TTC549 (cell line): Measurements from ENCODE around the gene PARN.
"Not testable (repeated sequence)": the region's sequence is repeated elsewhere in the genome, so short reads cannot be mapped to it uniquely, and the experiment has no call there.

Experiments used
- FAIRE-seq: peaks from 2 replicates; lab custom pipeline; 2012; peaks lifted over from hg19 to GRCh38; lab: Jason Lieb, UNC

PARN gene

DNA sequence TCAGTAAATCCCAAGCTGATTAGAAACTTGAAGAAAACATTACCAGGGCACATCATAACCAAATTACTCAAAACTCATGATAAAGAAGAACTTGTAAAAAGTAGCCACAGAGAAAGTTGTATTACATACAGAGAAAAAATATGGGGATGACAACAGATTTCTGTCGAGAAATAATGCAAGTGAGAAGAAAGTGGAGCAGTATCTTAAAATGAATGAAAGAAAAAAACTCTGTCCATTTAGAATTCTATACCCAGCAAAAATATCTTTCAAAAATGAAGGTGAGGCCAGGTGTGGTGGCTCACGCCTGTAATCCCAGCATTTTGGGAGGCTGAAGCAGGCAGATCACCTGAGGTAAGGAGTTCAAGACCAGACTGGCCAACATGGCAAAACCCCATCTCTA lies 165.9 kb downstream of the PARN start:
- FAIRE-seq: no peak

DNA sequence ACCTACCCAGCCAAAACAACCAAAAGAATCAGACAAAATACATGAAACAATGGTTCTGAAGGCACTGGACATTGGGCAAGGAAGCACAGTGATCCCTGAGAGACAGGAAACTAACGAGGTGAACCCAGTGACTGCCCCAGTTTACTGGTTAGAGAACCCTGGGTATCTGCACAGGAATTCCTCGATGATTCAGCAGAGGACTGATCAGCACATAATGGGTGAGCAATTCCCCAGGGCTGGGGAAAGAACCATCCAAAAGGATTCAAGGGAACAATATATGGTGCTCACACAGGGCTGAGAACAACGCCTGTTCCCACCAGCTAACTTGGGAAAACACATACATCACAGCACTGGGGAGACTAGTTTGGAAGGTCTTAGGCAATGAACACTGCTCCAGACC lies 167.2 kb downstream of the PARN start:
- FAIRE-seq: no peak

DNA sequence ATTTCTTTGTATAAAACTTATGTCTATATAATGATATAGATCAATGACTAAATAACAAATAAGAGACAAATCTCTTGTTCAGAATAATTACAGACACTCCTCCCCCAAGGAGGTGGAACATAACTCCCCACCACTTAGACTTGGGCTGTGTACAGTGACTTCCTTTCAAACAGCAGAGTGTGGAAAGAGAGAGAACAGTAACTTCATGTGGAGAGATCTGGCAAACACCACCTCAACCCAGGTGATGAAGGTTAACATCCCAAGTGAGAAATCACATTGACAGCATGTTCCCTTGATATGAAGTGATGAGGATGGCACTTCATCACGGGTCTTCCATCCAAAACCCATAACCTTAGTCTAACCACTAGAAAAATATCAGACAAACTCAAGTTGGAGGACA lies 169.3 kb downstream of the PARN start:
- FAIRE-seq: no peak

DNA sequence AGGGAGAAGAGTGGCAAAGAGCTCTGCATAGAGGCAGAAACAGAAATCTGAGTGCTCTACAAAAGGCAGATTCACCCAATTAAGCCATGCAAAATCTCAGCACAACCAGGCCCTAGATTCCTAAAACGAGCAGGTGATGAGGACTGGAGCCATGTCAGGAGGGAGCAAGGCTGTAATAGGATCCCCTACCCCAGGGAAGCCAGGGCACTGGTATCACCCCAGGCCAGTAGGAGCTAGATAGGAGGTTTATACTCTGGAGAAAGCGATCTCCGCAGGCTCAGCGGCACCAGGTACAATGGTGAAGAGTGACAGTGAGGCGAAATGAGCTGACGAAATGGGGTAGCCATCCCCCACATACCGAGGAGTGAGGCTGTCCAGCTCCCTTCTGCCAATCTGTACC lies 171.5 kb downstream of the PARN start:
- FAIRE-seq: no peak

DNA sequence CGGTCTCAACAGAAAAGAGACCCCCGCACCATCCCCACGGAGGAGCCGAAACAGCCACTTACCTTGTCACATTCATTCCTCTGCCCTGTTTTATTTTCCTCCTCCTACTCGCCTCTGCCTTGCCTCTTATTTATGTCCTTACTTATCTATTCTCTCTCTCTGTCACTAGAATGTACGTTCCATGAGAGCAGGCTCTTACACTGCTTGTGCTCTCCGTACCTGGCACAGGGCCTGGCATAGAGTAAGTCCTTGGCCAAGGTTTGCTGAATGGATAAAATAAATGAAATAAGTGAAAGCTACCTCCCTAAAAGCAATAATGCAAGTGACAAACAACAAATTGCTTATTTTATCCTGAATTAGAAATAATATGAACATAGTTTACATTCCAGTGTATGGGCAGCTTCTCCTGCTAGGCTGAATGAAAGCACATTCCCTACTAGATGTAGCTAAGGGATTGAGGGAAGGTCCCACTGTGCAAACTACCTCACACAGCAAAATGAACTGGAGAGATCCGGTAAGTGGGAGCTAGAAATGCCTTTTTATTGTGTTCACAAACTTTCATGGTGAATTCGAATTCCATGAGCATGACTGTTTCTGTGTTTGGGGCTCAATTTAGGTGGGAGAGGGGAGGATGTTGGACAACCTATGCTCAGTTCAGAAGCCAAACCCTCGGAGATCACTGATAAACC lies 173.1 kb downstream of the PARN start:
- FAIRE-seq: no peak

DNA sequence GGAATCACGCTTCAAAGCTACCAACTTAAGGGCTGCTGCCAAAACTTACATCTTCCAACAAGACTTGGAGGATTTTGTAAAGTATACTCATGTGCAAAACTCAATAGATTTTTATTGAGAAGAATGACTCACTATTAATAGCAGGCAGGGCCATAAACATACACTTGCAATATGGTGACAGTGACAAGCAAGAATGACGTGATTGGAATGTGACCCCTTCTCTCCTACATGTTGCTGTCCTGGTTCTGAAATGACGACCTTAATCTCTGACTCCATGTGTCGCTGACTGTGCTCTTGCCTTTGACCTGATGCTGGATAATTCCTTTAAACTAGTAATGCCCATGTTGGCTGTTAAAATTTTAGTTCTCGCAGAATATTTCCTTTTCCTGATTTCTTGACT lies 174.5 kb downstream of the PARN start:
- no peak for FAIRE-seq

DNA sequence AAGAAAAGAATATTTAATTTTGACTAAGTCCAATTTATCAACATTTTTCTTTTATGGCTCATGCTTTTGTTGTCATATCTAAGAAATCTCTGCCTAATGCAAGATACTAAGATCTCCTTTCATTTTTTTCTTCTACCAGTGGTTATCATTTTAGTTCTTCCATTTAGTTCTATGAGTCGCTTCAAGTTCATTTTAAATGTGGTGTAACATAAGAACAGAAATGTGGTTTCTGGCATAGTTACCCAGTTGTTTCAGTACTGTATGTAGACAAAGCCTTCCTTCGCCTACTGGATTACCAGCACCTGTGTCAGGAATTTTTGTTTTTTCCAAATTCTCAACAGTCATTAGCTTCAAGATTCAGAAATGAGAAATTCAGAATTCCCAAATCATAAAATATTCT lies 175.7 kb downstream of the PARN start:
- FAIRE-seq: no peak

DNA sequence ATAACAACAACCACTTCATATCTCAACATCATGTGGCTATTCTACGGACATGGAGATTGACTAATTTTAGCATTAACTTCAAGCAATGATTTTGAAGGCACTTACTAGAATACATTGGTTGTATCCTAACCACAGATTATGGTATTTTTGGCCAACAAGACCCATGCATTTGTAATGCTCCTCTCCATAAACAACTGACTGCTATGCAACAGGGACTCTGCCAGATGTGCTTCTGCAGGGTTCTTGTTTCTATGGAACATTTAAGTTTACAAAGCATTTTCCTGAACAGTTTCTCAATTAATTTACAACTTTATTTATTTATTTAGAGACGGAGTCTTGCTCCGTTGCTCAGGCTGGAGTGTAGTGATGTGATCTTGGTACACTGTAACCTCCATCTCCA lies 178.0 kb downstream of the PARN start:
- FAIRE-seq: no peak

DNA sequence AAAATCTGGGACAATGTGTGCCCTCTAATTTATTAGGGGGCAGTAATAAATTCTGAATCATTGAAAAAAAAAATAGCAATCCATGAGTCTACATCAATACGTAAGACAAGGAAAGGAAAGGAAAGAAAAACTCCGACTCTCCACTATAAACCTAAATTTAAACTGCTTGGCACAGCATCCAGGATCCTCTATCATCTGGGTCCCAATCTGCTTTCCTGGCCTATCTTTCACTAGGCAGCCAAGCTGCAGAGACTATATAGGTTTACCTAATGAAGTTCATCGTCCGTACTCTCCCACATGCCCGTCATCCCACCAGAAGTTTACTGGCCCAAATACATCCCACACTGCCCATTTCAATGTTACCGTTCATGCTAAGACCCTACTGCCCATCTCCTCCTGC lies 179.2 kb downstream of the PARN start:
- FAIRE-seq: no peak

DNA sequence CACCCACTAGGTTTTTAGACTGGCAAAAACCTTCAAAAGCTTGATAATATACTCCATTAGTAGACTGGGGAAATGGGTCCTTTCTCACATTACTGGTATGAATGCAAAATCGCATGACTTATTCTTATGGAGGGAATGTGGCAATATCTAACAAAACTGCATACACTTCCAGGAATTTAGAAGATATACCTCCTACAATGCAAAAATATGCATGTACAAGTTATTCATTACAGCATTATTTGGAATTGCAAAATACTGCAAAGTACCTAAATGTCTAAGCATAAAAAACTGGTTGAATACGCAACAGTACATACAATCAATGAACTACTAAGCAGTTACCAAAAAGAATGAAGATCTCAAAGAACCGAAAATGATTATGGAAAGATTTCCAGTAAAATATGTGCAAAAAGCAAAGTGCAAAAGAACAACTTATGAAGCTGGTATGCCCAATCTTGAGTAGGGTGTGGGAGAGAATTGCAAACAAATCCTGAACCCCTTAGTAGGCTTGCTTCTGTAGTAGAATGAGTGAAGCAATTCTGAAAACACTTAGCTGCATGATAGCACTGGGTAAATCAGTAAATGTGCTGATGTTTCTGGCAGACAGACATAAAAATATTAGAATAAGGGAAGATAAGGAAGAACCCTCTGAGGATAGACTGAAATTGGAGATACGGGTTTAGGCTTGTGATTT lies 180.1 kb downstream of the PARN start:
- no peak for FAIRE-seq

DNA sequence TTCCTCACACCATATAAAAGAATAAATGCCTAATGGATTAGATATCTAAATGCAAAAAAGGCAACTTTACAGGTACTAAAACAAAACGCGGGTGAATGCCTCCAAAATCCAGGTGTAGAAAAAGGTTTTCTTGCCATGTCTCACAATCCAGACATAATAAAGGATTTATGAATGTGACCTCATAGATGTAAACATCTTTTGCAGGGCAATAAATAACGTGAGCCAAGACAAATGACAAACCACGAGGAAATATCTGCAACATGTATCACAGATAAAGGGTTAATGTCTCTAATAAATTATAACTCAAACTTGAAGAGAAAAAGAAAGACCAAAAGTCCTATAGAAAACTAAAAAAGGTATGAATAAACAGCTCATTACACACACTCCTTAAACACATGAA lies 180.7 kb downstream of the PARN start:
- no peak for FAIRE-seq

DNA sequence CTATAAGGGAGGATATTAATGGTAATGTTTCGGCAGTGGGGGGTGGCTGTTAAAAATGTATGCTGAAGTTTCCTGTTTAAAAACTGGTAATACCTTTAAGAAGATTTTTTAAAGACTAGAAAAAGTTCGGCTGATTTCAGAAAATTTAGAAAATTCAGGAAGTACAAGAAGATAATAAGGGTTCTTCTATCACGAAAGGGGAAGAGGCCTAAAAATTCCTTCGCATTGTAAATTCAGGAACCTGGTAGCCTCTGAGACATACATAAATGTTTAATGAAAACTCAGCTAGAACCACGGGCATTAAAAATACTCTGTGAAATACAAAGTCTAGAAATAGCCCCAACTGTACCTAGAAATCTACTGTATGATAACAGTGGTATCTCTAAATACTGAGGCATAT lies 181.2 kb downstream of the PARN start:
- no peak for FAIRE-seq

DNA sequence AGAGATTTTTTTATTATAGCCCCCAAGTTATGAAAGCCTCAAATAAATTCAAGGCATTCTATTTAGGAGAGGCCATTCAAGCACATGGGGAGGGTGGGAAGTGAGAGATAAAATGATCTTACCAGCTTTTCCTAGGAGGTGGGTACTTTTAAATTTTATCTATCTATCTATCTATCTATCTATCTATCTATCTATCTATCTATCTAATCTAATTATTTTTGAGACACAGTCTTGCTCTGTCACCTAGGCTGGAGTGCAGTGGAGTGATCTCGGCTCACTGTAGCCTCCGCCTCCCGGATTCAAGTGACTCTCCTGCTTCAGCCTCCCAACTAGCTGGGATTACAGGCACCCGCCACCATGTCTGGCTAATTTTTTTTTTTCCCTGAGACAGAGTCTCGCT lies 182.3 kb downstream of the PARN start:
- no peak for FAIRE-seq

DNA sequence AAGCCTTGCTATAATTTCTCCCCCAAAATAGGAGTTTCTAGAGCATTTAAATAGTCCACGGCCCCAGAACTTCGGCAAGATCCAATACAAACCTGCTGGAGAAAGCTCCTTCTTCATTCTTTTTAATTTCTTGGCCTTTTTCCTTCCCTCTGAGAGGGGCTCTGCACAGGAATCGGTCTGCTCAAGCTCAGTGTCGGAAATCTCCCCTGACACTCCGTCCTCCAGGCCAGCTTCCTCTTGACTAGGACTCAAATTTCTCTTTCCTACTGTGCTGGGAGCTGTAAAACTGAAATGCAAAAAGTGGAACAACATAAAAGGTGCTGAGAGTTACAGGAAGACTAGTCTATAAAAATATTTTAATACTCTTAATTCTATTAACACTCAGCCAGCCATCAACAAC lies 183.3 kb downstream of the PARN start:
- no peak for FAIRE-seq

DNA sequence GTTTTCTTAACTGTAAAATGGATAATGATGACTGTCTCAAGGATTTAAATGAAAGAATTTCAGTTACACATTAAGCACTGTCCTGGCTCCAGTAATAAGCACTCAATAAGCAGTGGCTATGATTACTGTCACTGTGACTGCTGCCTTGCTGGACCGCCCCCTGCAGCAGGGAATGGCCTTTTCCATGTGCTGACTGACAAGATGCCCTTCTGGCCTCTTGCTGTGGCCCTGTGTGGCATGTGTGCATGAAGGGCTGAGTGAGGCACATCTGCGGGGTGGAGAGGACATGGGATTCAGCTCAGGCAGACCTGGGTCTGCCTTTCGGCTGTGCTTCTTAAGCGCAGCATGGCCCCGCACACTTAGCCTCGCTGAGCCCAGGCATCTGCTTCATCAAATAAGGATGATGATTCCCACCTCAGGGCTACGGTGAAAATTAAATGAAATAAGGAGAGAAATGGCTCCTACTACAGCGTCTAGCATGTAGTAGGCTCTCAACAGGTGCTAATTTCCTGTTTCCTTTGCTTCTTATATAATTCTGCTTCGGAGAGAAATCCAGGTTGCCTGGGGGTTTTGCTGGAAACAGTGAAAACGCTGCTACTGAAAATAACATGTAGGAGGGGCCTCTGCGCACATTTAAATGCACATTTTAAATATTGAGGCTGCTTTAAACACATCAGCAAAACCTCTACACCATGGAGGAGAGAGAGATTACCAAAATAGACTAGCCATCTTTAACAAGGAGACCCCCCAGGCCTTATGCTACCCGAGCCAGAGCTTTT lies 183.9 kb downstream of the PARN start:
- no peak for FAIRE-seq

DNA sequence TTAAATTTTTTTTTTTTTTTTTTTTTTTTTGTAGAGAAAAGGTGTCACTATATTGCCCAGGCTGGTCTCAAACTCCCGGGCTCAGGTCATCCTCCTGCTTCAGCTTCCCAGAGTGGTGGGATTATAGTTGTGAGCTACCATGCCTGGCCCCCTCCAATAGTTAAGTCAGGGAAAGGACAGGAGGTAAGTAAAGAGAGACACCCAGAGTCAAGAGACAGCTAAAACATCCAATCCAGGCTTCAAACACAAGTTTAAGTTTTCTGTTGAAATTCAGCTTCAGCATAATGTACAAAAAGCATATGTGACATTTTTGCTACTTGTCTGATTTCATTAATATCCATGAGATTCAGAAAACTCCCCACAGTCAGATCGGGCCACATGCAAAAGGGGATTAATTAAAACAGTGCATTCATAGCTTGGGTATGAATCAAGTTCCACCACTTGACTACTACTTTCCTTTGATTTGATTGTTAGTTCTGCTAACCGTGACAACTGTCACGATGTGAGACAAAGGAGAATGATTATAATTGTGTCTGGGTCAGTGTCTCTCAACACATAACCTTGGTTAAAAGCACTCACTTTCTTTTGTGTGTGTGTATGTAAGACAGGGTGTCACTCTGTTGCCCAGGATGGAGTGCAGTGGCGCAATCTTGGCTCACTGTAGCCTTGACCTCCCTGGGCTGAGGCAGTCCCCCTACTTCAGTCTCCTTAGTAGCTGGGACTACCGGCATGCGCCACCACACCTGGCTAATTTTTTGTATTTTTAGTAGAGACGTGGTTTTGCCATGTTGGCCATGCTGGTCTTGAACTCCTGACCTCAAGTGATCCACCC lies 184.9 kb downstream of the PARN start:
- FAIRE-seq: no peak

DNA sequence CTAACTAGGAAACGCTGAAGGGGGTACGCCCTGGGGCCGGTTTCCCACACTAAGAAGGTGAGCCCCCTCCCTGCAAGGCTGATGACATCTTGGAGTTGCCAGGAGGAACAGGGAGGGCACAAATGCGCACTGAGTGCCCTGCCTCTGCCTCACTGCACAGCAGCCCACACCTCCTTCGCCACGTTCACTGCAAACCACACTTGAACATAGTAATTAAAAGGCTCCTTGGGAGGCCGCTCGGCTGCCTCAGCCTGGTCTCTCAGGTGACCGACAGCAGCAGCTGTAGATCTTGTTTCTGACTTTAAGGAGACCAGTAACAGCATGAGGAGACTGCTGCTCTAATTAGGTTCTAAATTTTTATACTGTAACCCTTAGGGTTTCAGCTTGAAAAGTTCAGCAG lies 188.5 kb downstream of the PARN start:
- not testable (repeated sequence) for FAIRE-seq

DNA sequence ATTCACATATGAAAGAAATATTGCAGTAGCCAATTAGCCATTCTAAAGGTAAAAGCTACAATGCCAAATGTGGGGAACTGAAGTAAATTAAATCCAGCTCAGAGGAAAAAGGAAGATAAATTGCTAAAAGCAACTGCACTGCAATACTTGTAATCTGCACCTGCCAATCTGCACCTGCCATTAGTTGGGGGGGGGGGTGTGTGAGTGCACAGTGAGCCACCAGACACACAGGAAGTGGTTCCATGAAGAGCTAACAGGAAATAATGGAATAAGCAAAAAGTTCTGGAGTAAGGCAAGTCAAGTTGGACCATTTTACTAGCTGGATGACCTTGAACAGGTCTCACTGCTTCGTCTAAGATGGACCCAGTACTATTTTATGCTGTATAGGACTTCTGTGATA lies 191.8 kb downstream of the PARN start:
- FAIRE-seq: no peak

DNA sequence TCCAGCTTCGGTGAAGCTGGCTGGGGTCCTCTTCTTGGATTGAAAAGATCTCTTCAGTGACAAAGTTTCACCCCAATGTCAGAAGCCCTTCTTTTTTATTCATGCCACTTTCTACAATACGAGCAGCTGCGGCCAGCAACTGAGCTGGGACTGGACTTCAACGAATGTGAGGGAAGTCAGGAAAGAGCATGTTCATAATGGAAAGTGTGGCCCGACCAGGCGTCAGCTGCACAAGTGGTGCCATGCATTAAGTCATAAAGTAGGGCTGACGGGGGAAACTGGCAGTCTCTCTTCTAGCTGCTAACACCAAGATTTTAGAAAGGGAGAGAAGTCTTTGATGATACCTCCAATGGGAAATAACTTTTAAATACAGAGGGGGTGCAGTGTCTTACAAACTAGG lies 192.6 kb downstream of the PARN start:
- FAIRE-seq: no peak

DNA sequence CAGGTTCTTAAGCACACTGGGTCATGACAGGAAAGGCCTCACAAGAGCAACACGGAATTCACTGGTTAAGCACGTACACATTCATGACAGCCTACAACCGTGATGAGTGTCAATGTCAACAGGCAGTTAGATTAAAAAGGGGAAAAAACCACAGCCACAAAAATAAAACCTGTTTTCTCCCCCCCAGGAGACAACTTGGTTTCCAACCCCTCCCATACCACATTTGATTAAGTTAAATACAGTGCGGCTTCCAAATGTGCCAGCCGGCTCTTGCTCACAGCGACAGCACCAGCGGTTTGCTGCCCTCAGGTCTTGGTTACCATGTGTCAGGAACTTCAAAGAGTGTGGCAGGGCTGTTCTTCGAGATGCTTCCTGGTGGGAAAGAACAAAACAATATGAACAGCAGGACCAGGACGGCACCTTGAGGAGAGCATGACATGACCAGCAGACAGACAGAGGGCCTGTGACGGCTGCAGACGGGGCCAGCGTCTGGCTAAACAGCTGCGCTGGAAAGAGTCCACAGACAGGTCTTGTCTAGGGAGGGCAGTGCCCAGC lies 193.6 kb downstream of the PARN start:
- FAIRE-seq: no peak

DNA sequence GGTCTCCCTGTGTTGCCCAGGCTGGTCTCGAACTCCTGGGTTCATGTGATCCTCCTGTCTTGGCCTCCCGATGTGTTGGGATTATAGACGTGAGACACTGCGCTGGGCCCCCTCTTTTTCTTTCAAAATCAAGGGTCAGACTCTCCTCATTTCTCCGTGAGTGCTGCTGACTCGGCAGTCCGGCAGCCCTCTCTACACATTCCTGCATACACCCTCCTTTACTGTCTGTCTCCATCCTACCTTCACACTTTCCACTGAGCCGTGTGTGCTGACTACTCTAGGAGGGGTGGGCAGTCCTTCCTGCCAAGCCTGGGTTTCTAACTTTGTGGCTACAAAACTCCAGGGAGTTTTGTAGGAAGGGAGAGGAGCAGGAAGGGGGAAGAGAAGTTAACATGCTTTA lies 195.2 kb downstream of the PARN start:
- FAIRE-seq: no peak

DNA sequence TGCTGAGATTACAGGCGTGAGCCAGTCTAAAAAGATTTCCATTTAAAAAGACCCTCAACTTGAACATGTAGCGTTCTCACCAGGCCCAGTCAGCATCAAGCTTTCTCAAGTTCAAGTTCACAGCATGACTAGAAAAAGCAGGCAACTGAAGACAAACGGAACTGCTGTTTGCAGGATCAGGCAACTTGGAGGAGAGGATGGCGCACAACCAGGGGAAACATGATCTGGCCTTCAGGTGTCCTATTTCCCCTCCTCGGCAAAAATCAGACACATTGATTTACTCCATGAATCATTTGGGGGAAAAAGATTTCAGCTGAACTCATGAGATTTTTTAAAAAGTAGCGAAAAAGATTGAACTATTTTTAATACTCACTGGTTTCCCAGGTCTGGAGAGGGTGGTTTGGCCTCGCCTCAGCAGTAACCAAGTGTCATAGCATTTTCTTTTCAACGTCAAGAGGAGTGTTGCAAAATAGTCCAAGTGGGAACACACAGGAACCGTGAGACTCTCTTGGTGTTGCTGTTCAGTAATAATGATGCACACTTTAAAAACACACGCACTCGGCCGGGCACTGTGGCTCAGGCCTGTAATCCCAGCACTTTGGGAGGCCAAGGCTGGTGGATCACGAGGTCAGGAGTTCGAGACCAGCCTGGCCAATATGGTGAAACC lies 201.0 kb downstream of the PARN start:
- not testable (repeated sequence) for FAIRE-seq
